NCI-H774 (cell line): ENCODE measurements around the gene PGAP3.
A peak's percentile ranks its signal among the peaks of the same experiment; 100 is the strongest.

Source experiments
- DNase-seq: peaks from one replicate; lab custom pipeline; 2025; lab: John Stamatoyannopoulos, UW

Gene PGAP3

DNA sequence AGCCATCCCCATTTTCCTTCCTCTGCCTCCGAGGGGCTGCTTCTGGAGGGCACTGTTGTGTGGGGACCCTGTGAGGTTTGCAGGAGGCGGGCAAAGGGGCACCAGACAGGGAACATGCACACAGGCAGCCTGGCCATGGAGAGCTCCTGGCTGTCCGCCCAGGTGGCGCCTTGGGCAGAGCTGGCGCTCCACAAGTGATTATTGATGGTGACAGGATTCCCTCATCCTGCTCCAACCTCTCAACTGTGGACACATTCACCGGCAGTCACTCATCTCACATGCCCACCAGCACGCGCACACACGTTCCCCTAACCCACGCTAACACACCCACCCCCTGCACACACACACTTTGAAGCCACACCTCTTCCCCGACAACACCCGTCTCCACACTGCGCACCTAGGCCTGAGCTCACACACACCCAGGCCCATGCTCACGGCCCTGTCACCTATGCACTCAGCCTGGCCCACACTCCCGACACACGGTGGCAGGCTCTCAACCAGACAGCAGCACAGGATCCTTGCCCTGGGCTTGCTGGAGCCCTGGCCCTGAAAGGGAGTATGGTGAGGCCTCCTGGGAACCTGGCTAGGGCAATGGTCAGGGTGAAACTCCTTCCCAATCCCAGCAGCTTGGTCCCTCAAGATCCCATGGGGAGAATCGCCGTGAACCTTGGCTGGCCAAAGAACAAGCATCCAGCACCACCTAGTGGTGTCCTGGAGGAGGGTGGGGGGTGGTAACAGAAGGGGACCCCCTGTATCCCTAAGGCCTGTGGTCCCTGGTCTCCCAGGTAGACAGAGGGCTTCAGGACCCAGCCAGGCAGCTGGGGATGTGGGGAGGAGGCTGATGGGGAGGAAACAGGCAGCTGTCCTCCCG, 16.0 kb downstream of the PGAP3 start:
- DNase-seq: no peak

DNA sequence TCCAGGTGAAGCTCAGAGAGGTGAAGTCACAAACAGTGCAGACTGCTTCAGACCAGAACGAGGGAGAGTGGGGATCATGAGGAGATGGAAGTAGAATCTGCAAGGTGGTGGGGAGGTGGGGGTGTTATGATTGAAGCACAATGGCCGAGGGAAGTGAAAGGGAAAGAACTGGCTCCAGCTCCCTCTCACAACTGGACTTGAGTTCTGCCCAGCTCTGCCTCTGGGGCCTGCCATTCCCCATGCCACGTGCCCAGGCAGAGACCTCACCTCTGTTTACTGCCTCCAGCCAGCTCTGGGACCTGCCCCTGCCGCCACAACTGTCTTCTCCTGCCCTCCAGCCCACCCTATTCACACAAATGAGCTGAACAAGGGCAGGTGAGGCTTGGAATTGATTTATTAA, 17.1 kb downstream of the PGAP3 start:
- no peak for DNase-seq

DNA sequence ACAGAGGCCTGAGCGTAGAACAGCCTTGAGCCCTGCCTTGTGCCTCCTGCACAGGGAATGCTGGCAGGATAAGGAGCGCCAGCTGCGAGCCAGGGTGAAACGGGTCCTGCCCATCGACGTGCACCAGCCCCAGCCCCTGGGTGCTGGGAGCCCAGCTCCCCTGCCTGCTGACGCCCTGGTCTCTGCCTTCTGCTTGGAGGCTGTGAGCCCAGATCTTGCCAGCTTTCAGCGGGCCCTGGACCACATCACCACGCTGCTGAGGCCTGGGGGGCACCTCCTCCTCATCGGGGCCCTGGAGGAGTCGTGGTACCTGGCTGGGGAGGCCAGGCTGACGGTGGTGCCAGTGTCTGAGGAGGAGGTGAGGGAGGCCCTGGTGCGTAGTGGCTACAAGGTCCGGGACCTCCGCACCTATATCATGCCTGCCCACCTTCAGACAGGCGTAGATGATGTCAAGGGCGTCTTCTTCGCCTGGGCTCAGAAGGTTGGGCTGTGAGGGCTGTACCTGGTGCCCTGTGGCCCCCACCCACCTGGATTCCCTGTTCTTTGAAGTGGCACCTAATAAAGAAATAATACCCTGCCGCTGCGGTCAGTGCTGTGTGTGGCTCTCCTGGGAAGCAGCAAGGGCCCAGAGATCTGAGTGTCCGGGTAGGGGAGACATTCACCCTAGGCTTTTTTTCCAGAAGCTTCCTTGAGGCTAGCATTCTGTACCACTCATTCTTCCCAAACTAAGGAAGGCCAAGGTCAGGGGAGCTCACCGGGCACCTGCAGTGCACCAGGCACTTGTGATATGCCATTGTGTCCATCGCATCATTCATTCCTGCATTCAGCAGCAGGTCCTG, 17.7 kb downstream of the PGAP3 start:
- DNase-seq: no peak

DNA sequence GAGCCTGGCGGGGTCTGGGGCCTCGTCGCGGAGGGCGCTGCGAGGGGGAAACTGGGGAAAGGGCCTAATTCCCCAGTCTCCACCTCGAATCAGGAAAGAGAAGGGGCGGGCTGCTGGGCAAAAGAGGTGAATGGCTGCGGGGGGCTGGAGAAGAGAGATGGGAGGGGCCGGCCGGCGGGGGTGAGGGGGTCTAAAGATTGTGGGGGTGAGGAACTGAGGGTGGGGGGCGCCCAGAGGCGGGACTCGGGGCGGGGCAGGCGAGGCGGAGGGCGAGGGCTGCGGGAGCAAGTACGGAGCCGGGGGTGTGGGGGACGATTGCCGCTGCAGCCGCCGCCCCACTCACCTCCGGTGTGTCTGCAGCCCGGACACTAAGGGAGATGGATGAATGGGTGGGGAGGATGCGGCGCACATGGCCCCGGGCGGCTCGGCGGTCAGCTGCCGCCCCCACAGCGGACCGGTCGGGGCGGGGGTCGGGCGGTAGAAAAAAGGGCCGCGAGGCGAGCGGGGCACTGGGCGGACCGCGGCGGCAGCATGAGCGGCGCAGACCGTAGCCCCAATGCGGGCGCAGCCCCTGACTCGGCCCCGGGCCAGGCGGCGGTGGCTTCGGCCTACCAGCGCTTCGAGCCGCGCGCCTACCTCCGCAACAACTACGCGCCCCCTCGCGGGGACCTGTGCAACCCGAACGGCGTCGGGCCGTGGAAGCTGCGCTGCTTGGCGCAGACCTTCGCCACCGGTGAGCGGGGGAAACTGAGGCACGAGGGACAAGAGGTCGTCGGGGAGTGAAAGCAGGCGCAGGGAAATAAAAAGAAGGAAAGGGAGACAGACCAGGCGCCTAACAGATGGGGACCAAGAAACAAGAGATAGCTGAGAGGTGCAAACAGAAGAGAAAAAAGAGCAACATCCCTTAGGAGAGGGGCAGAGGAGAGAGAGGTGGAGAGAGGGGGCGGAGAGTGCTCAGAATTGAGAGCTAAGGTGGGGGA, 19.6 kb downstream of the PGAP3 start, which contains the start of gene PNMT:
PNMT (plus strand) TSS at position 509 of the 980 bp plus-strand sequence; CDS start at position 532, 23 bp downstream.
- DNase-seq: peak; percentile 58

DNA sequence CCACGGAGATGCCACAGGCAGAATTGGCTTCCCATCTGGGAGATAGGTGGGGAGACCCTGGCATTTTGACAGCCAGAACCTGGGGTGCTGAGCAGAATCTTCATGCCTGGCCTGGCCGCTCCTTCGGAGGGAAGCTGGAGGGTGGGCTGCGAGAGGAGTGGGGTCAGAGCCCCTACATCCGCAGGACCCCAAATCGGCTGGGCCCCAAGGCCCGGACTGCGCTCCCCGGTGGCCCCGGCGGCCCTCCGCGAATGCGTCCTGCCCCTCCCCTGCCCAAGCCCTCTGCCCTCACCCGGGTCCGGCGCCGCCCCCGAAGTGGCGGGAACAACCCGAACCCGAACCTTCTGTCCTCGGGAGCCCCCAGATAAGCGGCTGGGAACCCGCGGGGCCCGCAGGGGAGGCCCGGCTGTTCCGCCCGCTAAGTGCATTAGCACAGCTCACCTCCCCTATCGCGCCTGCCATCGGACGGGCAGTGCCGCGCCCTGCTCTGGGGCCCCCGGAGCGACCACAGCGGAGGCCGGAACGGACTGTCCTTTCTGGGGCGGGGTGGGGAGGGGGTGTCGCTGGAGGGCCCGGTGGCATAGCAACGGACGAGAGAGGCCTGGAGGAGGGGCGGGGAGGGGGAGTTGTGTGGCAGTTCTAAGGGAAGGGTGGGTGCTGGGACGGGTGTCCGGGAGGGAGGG, 20.5 kb downstream of the PGAP3 start:
- DNase-seq: no peak

DNA sequence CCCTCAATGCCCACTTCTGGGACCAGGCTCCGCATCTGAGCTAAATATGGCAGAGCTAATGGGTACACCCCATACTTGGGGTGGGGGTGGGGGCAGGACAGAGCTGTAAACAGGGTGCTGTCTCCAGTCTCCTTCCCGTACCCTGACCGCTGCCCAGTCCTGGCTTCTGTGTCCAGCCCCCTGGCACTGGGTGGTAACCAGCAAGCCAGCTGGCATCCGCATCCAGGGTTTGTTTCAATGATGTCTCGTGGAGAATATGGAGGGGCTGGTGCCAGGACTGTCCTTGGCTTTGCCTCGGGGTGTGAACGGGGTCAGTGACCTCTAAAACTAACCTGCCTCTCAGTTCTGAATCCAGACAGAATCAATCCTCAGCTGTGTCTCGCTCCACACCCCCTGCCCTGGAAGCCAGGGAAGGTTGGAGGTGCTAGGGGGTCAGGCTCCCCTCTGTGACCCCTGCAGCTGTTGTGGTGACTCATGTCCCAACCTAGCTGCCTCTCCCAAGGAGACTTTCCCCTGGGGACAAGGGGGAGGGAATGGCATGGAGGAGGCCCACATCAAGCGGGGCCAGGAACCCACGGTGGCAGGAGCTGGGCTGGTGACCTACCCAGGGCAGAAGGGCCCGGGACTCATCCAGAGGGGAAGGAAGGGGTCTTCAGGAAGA, 21.1 kb downstream of the PGAP3 start:
- DNase-seq: no peak

DNA sequence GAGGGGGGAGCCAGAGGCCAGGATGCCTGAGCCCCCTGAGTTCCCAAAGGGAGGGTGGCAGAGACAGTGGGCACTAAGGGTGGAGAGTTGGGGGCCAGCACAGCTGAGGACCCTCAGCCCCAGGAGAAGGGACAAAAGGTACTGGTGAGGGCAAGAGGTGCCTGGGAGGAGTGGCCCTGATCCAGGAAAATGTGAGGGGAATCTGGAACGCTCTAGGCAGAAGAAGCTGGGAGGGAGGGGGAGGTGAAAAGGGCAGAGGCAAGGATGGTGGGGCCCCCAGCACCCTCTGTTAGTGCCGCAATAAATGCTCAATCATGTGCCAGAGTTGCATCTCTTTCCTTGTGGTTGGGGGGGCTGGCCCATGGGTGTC, 21.6 kb downstream of the PGAP3 start:
- DNase-seq: no peak

DNA sequence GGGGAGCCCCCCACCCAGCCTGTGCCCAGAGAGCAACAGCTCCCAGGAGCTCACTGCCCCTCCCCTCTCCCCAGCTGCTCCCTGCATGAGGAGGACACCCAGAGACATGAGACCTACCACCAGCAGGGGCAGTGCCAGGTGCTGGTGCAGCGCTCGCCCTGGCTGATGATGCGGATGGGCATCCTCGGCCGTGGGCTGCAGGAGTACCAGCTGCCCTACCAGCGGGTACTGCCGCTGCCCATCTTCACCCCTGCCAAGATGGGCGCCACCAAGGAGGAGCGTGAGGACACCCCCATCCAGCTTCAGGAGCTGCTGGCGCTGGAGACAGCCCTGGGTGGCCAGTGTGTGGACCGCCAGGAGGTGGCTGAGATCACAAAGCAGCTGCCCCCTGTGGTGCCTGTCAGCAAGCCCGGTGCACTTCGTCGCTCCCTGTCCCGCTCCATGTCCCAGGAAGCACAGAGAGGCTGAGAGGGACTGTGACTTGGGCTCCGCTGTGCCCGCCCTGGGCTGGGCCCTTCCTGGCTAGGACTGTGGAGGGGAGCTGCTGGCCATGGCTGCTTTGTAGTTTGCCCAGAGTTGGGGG, 22.1 kb downstream of the PGAP3 start:
- peak; percentile 9 for DNase-seq

DNA sequence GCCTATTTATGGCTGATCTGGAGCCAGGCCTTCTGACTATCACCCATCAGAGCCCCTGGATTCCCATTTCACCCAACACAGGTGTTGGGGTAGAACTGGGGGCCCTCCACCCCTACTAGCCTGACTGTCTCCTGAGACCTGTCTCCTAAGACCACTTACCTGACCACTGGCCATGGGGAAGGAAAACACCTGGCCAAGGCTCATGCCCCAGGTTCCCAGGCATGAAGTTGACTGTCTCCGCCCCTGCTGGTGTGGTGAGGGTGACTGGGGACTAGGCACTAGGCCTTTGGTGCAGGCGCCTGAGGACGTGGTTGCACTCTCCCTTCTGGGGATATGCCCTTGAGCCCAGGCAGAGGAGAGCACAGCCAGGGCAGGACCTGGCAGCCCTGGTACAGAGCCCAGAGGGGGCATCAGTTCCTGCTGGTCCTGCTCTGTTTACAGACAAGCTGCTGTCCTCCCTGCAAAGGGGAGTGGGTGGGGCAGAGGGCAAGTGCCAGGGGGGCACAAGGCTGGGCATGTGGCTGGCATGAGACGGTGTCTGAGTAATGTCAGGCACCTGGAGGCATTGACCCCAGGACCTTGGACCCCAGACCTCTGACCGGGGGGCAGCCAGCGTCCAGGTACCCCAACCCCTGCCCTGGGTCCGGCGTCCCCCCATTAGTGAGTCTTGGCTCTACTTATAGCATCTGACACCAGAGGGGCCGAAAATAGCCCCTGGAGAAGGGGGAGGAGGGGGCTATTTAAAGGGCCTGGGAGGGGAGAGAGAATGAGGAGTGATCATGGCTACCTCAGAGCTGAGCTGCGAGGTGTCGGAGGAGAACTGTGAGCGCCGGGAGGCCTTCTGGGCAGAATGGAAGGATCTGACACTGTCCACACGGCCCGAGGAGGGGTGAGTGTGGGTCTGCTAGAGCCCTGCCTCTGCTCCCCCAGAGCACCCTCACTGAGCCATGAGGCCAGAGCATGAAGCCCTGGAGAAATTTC, 23.0 kb downstream of the PGAP3 start, which contains the start of gene TCAP:
TCAP (plus strand) TSS at position 769 of the 981 bp plus-strand sequence; CDS start at position 780, 11 bp downstream.
- no peak for DNase-seq

DNA sequence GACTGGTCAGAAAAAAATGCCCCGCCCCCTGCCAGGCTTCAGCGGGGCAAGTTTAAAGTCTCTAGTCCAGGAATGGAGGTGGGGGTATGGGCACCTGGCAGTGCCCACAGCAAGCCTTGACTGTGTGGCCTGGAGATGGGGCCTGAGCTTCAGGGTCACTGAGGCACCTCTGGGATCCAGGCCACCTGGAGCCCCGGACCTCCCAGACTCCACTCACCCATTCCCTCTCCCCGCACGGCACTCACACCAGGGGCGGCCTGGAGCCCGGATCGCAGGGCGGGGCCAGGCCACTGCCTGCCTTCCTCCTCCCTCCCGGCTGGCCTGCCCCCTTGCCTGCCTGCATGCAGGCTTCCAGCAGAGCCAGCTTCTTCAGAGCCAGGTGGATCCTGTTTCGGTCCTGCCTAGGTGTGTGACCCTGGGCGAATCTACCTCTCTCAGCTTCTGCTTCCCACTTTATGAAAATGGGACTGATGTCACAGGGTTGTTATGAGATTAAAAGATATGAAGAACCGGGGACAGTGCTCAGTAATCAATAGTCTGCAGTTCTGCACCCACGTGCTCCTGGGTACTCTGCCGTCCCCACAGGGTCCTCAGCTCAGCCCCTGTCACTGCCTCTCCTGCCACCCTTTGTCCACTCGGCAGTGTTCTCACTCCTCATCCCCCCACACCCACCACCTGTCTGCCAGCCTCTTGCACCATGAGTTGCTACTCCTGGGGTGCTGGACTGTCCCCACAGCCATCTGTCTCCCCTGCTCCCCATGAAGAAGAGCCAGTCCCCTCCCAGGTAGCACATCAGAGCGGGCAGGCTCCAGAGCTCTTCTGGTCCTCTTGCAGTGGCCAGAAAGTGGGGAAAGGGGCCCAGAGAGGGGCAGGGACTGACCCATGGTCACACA, 23.9 kb downstream of the PGAP3 start:
- DNase-seq: no peak

DNA sequence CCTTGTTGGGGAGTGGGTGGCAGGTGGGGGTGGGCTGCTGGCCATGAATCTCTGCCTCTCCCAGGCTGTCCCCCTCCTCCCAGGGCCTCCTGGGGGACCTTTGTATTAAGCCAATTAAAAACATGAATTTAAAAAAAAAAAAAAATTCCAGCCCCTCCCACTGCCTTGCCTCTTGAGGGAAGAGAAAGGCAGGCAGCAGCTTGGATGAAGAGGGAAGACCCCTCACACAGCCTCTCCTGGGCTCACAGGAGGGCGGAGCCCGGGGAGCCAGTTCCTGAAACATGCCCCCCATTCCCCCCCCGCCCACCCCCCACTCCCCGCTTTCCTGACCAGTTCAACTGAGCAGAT, 24.5 kb downstream of the PGAP3 start:
- DNase-seq: no peak

DNA sequence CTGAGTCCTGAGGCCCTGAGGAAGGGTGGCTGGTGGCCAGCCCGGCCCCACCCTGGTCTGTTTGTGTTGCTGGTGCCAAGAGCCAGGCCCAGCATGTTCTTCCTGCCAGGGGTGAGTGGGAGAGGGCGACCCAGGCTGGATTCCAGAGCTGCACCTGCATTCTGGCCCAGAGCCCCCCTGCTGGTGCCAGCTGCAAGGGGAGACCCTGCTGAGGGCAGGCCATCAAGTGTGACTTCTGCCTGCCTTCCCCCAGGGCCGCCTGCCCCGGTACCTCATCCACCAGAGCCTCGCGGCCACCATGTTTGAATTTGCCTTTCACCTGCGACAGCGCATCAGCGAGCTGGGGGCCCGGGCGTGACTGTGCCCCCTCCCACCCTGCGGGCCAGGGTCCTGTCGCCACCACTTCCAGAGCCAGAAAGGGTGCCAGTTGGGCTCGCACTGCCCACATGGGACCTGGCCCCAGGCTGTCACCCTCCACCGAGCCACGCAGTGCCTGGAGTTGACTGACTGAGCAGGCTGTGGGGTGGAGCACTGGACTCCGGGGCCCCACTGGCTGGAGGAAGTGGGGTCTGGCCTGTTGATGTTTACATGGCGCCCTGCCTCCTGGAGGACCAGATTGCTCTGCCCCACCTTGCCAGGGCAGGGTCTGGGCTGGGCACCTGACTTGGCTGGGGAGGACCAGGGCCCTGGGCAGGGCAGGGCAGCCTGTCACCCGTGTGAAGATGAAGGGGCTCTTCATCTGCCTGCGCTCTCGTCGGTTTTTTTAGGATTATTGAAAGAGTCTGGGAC, 25.1 kb downstream of the PGAP3 start:
- DNase-seq: no peak

DNA sequence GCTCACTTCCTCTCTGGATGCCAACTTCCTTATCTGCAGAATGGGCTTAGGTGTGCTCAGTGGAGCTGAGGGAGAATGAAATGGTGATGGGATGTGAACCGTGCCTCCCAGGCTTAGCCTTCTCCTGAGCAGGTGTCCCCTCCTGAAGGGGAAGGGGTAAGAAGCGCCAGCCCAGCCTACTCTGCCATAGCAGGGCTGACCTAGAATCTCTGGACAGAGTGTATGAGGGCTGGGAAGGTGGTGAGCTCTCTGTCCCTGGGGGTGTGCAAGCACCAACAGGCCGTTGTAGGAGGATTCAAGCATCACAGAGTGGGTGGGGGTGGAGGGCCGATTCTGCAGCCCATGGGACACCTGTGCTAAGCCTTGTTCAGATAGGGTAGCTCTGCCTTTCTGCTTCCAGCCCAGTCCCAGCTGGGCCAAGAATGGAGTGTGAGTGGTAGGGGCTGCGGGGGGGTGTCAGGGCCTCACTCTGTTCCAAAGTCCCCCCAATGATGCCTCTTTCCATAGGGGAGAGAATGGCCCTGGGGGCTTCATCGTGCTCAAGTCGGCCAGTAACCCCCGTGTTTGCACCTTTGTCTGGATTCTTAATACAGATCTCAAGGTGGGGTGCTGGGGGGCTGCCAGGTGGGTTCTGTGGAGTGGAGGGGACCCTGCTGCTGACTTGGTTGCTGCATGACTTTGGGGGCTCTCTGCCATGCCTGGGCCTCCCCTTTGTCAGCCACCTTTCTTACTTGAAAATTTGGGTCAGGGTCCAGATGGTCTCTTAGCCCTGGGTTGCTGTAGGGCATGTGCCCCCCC, 25.9 kb downstream of the PGAP3 start:
- no peak for DNase-seq

DNA sequence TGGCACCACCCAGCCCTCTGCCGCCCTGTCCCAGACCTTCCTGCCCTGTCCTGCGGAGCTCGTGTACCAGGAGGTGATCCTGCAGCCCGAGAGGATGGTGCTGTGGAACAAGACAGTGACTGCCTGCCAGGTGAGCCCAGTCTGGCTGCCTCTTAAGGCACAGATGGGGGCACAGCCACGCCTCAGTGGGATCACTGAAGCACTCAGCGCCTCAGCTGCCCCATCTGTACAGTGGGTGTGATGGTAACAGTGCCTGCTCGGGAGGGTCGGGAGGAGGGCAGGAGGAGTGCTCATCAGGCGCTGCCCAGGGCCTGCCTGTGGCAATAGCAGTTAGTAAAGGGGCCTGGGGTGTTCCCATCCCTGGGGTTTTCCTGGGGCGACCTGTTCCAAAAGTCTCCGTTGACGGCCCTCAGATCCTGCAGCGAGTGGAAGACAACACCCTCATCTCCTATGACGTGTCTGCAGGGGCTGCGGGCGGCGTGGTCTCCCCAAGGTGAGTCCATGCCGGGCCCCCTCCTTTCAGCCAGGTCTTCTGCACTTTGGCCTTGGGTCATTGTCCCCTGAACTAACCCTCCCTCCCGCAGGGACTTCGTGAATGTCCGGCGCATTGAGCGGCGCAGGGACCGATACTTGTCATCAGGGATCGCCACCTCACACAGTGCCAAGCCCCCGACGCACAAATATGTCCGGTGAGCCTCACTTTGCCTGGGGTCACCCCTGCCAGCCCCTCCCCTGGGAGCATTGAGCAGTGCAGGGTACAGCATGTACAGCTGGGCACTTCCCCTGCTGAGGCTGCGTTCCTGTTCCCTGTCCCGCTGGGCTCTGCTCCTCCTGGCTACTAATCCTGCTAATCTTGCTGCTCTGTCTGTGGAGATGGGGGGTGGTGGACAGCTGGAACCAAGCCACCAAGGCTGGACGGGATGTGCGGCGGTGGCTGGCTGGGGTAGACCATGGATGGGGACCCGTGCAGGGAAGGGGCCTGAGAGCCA, 27.2 kb downstream of the PGAP3 start:
- DNase-seq: no peak

DNA sequence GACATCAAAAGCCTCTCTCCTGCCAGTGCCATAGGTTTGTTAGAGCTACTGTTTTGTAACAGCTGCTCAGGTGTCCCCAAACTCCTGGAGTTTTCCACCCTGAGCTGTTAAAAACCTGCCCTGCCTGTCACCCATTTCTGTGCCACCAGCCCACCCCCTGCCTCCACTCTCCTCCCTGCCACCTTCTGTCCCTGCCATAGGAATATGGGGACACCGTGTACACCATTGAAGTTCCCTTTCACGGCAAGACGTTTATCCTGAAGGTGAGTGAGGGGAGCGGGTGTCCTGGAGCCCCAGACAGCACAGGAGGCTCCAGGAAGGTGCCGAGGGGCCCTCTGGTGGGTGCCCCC, 27.9 kb downstream of the PGAP3 start:
- no peak for DNase-seq
